Testis (tissue), 3 donors: Measurements from ENCODE around the gene MAGEA4. TPM values are rescaled to one million over a fixed set of nuclear protein-coding genes. Genes with fewer than 3 reads are reported as not detected.

Experiments
- DNase-seq: peaks from one replicate; pipeline ENCODE4 v3.0.0-alpha.2; 2019
- H3K27ac ChIP-seq, 2 donors: fragments of 200-600 bp; sonication (generic); one replicate each; pipeline ENCODE4 v1.5.1; 2019
- H3K27me3 ChIP-seq: fragments of 200-600 bp; sonication (generic); one replicate; pipeline ENCODE4 v1.5.1; 2019
- H3K36me3 ChIP-seq: fragments of 200-600 bp; sonication (generic); one replicate; pipeline ENCODE4 v1.5.1; 2017; ENCODE audit warnings: low read depth; ENCODE audit errors: missing control alignments
- H3K4me1 ChIP-seq: fragments of 200-600 bp; sonication (generic); one replicate; pipeline ENCODE4 v1.5.1; 2019
- H3K4me3 ChIP-seq, 2 donors: fragments of 200-600 bp; sonication (generic); one replicate each; pipeline ENCODE4 v1.5.1; 2017 to 2019
- H3K9me3 ChIP-seq: fragments of 200-600 bp; sonication (generic); one replicate; pipeline ENCODE4 v1.5.1; 2017
- POLR2A ChIP-seq: fragments of 450-650 bp; IDR thresholded peaks from one replicate; pipeline ENCODE4 v1.6.1; 2017; ENCODE audit warnings: antibody characterized with exemption, mild to moderate bottlenecking, moderate library complexity
- WGBS, 2 donors: methylation state at CpG; one replicate each; pipeline ENCODE4 v1.1.5; 2018; 5-methylcytosine and 5-hydroxymethylcytosine counted together
- intact Hi-C: fragments of 100-400 bp; cut with DNase I; formaldehyde crosslinking; loops from one replicate; pipeline ENCODE4 v1.15.1; 2023; ENCODE audit warnings: low total_unique reads
- polyA plus RNA-seq: library from polyadenylated mRNA; stranded (reverse); fragments of 350-450 nt; fragmentation: Illumina TruSeq; extraction: RNeasy Lipid Tissue Mini Kit (QIAGEN cat#74804); gene quantifications from one replicate; pipeline ENCODE4 v1.2.3, GENCODE V29; 2014; ENCODE audit warnings: low read depth, low replicate concordance; ENCODE audit not compliant: insufficient read depth
- total RNA-seq, 2 donors: library from RNA; depleted of rRNA; stranded (reverse); fragments of >200 nt; gene quantifications; one replicate each; pipeline ENCODE4 v1.2.3, GENCODE V29; 2016
- TF ChIP-seq, protein P1 (sequence below), 3 experiments: fragments of 450-650 bp in 2 of 3; fragments of 200-600 bp in 1 of 3; sonication (generic) in 1 of 3; IDR thresholded peaks; one replicate each; pipeline ENCODE4 v1.5.1; 2016 to 2019; ENCODE audit warnings: antibody characterized with exemption in 3 of 3, mild to moderate bottlenecking in 2 of 3, moderate library complexity in 1 of 3

Gene MAGEA4
- total and polyA plus RNA-seq, 3 donors from 2014 or later = 43.4 to 59.3 (median 52.3) TPM

DNA sequence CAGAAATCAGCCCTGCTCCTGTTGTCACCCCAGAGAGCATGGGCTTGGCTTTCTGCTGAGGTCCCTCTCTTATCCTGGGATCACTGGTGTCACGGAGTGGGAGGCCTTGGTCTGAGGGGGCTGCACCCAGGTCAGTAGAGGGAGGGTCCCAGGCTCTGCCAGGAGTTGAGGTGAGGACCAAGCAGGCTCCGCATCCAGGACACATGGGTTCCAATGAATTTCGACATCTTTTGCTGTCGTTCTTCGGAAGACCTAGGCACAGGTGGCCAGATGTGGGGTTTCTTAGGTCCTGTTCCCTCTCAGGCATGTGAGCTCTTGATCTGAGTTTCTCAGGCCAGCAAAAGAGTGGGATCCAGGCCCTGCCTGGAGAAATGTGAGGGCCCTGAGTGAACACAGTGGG lies 10.0 kb downstream of the MAGEA4 start:
- DNase-seq = no peak
- H3K4me1 ChIP-seq = no peaks in the 10 kb centered on the region
- no peak for TF ChIP-seq POLR2A
- TF ChIP-seq, protein P1, sequence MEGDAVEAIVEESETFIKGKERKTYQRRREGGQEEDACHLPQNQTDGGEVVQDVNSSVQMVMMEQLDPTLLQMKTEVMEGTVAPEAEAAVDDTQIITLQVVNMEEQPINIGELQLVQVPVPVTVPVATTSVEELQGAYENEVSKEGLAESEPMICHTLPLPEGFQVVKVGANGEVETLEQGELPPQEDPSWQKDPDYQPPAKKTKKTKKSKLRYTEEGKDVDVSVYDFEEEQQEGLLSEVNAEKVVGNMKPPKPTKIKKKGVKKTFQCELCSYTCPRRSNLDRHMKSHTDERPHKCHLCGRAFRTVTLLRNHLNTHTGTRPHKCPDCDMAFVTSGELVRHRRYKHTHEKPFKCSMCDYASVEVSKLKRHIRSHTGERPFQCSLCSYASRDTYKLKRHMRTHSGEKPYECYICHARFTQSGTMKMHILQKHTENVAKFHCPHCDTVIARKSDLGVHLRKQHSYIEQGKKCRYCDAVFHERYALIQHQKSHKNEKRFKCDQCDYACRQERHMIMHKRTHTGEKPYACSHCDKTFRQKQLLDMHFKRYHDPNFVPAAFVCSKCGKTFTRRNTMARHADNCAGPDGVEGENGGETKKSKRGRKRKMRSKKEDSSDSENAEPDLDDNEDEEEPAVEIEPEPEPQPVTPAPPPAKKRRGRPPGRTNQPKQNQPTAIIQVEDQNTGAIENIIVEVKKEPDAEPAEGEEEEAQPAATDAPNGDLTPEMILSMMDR (IDR thresholded peaks at IDR 0.05) = no peak
- intact Hi-C loops = no loop called here
- H3K36me3 ChIP-seq = no peaks in the 10 kb centered on the region
- H3K27me3 ChIP-seq = no peaks in the 10 kb centered on the region
- H3K27ac ChIP-seq = no peak overlapping the region
- no peak overlapping the region for H3K4me3 ChIP-seq
- WGBS, 2 donors = 90% methylated on average over 5 of the region's 5 CpGs; no CpG with 5 or more reads in 1 of the 2 donors
- no peaks in the 10 kb centered on the region for H3K9me3 ChIP-seq

DNA sequence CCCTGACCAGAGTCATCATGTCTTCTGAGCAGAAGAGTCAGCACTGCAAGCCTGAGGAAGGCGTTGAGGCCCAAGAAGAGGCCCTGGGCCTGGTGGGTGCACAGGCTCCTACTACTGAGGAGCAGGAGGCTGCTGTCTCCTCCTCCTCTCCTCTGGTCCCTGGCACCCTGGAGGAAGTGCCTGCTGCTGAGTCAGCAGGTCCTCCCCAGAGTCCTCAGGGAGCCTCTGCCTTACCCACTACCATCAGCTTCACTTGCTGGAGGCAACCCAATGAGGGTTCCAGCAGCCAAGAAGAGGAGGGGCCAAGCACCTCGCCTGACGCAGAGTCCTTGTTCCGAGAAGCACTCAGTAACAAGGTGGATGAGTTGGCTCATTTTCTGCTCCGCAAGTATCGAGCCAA lies 11.0 kb downstream of the MAGEA4 start:
- 93 to 100% methylated on average over 1 to 5 of the region's 6 CpGs for WGBS, 2 donors
- Histone ChIP-seq H3K4me3 (no peak overlapping the region), H3K9me3 (no peaks in the 10 kb centered on the region), H3K4me1 (no peaks in the 10 kb centered on the region), H3K27ac (no peak overlapping the region), H3K27me3 (no peaks in the 10 kb centered on the region), H3K36me3 (no peaks in the 10 kb centered on the region)
- DNase-seq = no peak
- TF ChIP-seq POLR2A = no peak
- TF ChIP-seq, protein P1 (IDR thresholded peaks at IDR 0.05) = no peak
- intact Hi-C loops = no loop called here

DNA sequence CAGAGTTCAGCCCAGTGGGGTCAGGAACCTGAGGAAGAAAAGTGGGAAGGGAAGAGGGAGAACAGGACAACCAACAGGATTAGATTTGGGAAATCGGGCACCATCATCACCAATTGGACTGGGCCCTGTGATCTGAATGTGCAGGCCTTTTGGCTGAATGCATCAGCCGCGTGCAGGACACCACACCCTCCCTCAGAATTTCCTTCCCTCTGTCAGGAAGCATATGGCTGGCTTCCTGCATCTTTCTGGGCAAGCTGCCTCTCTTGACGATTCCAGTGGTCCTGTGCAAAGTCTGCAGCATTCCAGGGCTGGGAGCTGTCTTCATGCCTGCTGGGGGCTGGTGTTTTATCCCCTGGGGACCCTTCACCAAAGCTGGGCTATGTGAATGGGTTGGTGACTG lies 16.4 kb downstream of the MAGEA4 start:
- Histone ChIP-seq H3K4me3 (no peak overlapping the region), H3K36me3 (no peaks in the 10 kb centered on the region), H3K27me3 (no peaks in the 10 kb centered on the region), H3K9me3 (no peaks in the 10 kb centered on the region), H3K4me1 (no peaks in the 10 kb centered on the region), H3K27ac (no peak overlapping the region)
- intact Hi-C loops = no loop called here
- TF ChIP-seq, protein P1 (IDR thresholded peaks at IDR 0.05) = no peak
- no peak for TF ChIP-seq POLR2A
- 63 to 72% methylated on average over 4 of the region's 4 CpGs for WGBS, 2 donors
- no peak for DNase-seq

DNA sequence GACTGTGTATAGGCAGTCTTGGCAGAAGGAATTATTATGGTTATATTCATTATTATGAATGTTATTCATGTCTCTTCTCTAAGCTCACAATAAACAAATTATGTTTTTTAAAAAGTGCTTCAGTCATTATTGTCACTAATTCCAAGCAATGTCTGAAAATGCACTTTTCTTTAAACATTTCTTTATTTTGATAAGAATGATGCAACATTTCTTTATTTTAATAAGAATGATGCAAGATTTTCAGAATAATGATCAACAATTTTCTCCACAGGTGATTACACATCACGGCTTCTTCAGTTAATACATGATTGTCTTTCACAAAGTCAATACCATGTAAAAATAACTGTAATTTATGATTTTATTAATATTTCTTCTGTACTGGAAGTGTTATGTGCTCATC lies 22.7 kb downstream of the MAGEA4 start:
- Histone ChIP-seq H3K27ac (no peak overlapping the region), H3K27me3 (no peaks in the 10 kb centered on the region), H3K4me3 (no peak overlapping the region), H3K4me1 (no peaks in the 10 kb centered on the region), H3K36me3 (no peaks in the 10 kb centered on the region), H3K9me3 (no peaks in the 10 kb centered on the region)
- no peak for TF ChIP-seq POLR2A
- TF ChIP-seq, protein P1 (IDR thresholded peaks at IDR 0.05) = no peak
- 86 to 100% methylated on average over 1 of the region's 1 CpG for WGBS, 2 donors
- no peak for DNase-seq
- intact Hi-C loops = no loop called here

DNA sequence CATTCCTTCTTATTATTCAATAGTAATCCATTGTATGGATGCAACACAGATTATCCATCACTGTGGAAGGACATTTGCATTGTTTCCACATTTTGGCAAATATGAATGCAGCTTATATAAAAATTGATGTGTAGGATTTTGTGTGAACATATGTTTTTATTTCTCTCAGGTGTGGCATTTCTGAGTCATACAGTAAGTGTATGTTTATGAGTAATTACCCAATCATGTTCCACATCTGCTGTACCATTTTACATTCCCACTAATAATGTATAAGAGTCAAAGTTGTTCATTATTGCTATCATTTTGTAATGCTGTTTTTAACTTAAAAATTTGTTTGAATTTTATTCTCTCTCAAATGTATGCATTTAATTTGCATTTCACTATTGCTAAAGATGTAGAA lies 25.5 kb downstream of the MAGEA4 start:
- TF ChIP-seq, protein P1 (IDR thresholded peaks at IDR 0.05) = no peak
- TF ChIP-seq POLR2A = no peak
- H3K4me3 ChIP-seq = no peak overlapping the region
- H3K9me3 ChIP-seq = no peaks in the 10 kb centered on the region
- no peak for DNase-seq
- no peaks in the 10 kb centered on the region for H3K36me3 ChIP-seq
- H3K27me3 ChIP-seq = no peaks in the 10 kb centered on the region
- no peak overlapping the region for H3K27ac ChIP-seq
- H3K4me1 ChIP-seq = no peaks in the 10 kb centered on the region
- intact Hi-C loops = no loop called here
